Tibial nerve (tissue), 4 donors: ENCODE results near the gene SENP1. TPM values are rescaled to one million over a fixed set of nuclear protein-coding genes. Genes with fewer than 3 reads are reported as not detected.
A peak's percentile ranks its signal among the peaks of the same experiment; 100 is the strongest.

Experiments used
- DNase-seq, 2 donors: peaks; one replicate each; pipeline ENCODE4 v3.0.0-alpha.2; 2019; ENCODE audit warnings: low spot score in 2 of 2
- H3K27ac ChIP-seq, 4 donors: fragments of 200-600 bp; sonication (generic) in 3 of 4; one replicate each; pipeline ENCODE4 v1.5.1; 2017 to 2019; ENCODE audit warnings: mild to moderate bottlenecking in 1 of 4
- H3K27me3 ChIP-seq, 2 donors: fragments of 200-600 bp; sonication (generic) in 1 of 2; one replicate each; pipeline versions ENCODE4 v1.5.1 to v1.6.0; 2017 to 2019
- H3K36me3 ChIP-seq, 3 donors: fragments of 200-600 bp; sonication (generic); one replicate each; pipeline ENCODE4 v1.5.1; 2018 to 2019
- H3K4me1 ChIP-seq, 4 donors: fragments of 200-600 bp; sonication (generic) in 3 of 4; one replicate each; pipeline ENCODE4 v1.5.1; 2017 to 2019
- H3K4me3 ChIP-seq, 4 donors: fragments of 200-600 bp; sonication (generic) in 3 of 4; one replicate each; pipeline ENCODE4 v1.5.1; 2017 to 2019; ENCODE audit warnings: mild to moderate bottlenecking in 1 of 4, moderate library complexity in 1 of 4
- H3K9me3 ChIP-seq, 4 donors: fragments of 200-600 bp; sonication (generic) in 3 of 4; one replicate each; pipeline ENCODE4 v1.5.1; 2017 to 2019
- CTCF ChIP-seq, 5 experiments: fragments of 200-600 bp in 3 of 5; fragments of 450-650 bp in 2 of 5; sonication (generic) in 3 of 5; IDR thresholded peaks; one replicate each; pipeline ENCODE4 v1.5.1; 2016 to 2019; ENCODE audit warnings: antibody characterized with exemption in 5 of 5, mild to moderate bottlenecking in 3 of 5, moderate library complexity in 2 of 5
- EP300 ChIP-seq, 2 donors: sonication (generic); formaldehyde crosslinking; IDR thresholded peaks; one replicate each; pipeline ENCODE4 v1.6.1; 2017; ENCODE audit warnings: antibody characterized with exemption in 2 of 2, mild to moderate bottlenecking in 1 of 2
- POLR2A ChIP-seq, 2 donors: fragments of 450-650 bp; IDR thresholded peaks; one replicate each; pipeline ENCODE4 v1.6.1; 2017; ENCODE audit warnings: antibody characterized with exemption in 2 of 2, mild to moderate bottlenecking in 2 of 2, moderate library complexity in 2 of 2
- whole genome bisulfite sequencing, 2 donors: methylation state at CpG; one replicate each; pipeline ENCODE4 v1.1.5; 2018; 5-methylcytosine and 5-hydroxymethylcytosine counted together
- total RNA-seq, 4 donors: library from RNA; depleted of rRNA; stranded (reverse); fragments of >200 nt; gene quantifications; one replicate each; pipeline ENCODE4 v1.1.0, GENCODE V29; 2016

The SENP1 gene
- total RNA-seq, 4 donors from 2014 or later: 14.7 to 40.0 (median 21.1) TPM

DNA sequence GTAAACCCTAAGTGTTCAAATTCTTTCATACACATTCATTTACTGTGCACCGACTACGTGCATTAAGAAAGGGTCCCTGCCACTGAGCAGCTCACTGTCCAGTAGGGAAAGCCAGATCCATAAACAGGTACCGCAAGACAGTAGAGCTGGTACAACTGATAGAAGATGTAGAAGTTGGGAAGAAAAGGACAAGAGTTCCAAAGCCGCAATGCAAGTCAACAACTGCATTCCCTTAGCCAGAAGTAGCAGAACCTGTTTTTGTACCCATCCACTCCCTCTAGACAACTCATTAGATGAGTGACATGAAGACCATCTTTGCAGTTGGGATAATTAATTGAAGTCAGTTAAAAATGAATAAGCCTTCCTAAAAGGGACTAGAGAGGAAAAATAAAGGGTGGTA, 1.3 kb downstream of the SENP1 start:
- H3K27me3 ChIP-seq: no peaks in the 10 kb centered on the region

DNA sequence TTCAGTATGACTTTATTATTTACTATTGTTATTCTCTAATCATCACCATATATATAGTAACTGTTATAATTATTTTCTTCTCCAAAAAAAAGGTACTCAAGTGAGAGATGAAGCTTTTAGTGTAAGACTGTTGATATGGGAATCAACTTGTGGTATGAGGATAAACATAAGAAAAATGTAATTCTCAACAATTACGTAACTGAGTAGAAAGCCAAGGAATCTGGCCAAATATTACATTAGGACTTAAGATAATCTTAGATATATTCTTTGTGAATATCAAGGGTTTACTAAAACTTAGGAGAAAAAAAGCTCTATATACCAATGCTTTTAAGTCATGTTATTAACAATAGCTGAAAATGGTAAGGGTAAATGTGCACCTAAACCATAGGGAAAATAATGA, 13.3 kb downstream of the SENP1 start:
- no peak for TF ChIP-seq EP300 (IDR thresholded peaks at IDR 0.05)
- TF ChIP-seq CTCF (IDR thresholded peaks at IDR 0.05): no peak
- DNase-seq: no peak
- H3K27me3 ChIP-seq: no peaks in the 10 kb centered on the region
- no peaks in the 10 kb centered on the region for H3K4me1 ChIP-seq
- H3K9me3 ChIP-seq: no peaks in the 10 kb centered on the region
- WGBS, 2 donors: 77% methylated on average over 1 of the region's 1 CpG
- H3K4me3 ChIP-seq: no peak overlapping the region
- H3K36me3 ChIP-seq: peaks cover 0 to 80% (median 7%) of the 10 kb centered on the region in 3 donors
- H3K27ac ChIP-seq: no peak overlapping the region

More for the DNA sequence above, 1.3 kb downstream of the SENP1 start:
- DNase-seq: no peak
- whole genome bisulfite sequencing, 2 donors: 67 to 68% methylated on average over 4 of the region's 4 CpGs
- no peak for TF ChIP-seq CTCF (IDR thresholded peaks at IDR 0.05)
- no peak for TF ChIP-seq EP300 (IDR thresholded peaks at IDR 0.05)
- TF ChIP-seq POLR2A (IDR thresholded peaks at IDR 0.05): no peak
- Histone ChIP-seq H3K4me1 (peaks cover 0 to 41% (median 12%) of the 10 kb centered on the region in 4 donors), H3K9me3 (no peaks in the 10 kb centered on the region), H3K4me3 (peak overlapping the region in 3 of 4 donors; percentile 86 to 99 (median 95)), H3K27ac (no peak overlapping the region), H3K36me3 (peaks cover 0 to 2% (median 0%) of the 10 kb centered on the region in 3 donors)

DNA sequence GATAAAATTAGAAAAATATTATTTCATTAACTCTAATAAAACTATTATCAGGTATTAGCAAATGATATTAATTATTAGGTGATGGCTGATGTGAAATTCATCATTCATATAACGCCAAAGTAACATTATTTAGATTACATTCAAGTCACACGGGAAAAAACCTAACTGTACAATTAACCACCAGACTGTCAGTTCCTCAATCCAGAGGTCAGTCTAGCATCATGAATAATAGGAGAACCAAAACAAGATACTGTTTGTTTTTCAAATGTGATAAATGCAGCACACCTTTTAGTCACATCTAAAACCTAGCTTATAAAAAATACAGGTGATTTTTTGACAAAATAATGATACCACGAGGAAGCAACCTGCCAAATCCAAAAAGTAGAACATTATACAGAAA, 19.6 kb downstream of the SENP1 start:
- 83 to 87% methylated on average over 3 of the region's 3 CpGs for WGBS, 2 donors
- Histone ChIP-seq H3K9me3 (no peaks in the 10 kb centered on the region), H3K4me3 (no peak overlapping the region), H3K36me3 (peaks cover 0 to 80% (median 7%) of the 10 kb centered on the region in 3 donors), H3K27ac (no peak overlapping the region), H3K27me3 (no peaks in the 10 kb centered on the region), H3K4me1 (no peaks in the 10 kb centered on the region)
- no peak for DNase-seq
- TF ChIP-seq EP300 (IDR thresholded peaks at IDR 0.05) (no peak), POLR2A (IDR thresholded peaks at IDR 0.05) (no peak), CTCF (IDR thresholded peaks at IDR 0.05) (no peak)

DNA sequence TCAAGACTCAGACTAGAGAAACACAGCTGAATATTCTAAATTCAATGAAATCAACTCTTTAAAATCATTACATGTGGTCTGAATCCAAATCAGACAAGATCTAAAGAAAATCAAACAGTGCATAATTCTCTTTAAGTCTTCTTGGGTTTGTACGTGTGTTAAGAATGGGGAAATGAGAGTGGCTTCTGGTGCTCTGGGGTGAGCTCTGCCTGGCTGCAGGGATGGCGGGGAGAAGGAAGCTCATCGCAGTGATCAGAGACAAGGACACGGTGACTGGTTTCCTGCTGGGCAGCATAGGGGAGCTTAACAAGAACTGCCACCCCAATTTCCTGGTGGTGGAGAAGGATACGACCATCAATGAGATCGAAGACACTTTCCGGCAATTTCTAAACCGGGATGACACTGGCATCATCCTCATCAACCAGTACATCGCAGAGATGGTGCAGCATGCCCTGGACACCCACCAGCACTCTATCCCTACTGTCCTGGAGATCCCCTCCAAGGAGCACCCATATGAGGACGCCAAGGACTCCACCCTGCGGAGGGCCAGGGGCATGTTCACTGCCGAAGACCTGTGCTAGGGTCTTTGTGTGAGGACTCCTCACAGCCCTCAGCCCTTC, 20.9 kb downstream of the SENP1 start:
- TF ChIP-seq POLR2A (IDR thresholded peaks at IDR 0.05): no peak
- no peak for TF ChIP-seq CTCF (IDR thresholded peaks at IDR 0.05)
- TF ChIP-seq EP300 (IDR thresholded peaks at IDR 0.05): no peak
- no peaks in the 10 kb centered on the region for H3K27me3 ChIP-seq
- no peaks in the 10 kb centered on the region for H3K9me3 ChIP-seq
- H3K4me1 ChIP-seq: no peaks in the 10 kb centered on the region
- DNase-seq: no peak
- no peak overlapping the region for H3K27ac ChIP-seq
- WGBS, 2 donors: 91 to 92% methylated on average over 12 of the region's 12 CpGs
- H3K4me3 ChIP-seq: no peak overlapping the region
- peaks cover 0 to 72% (median 7%) of the 10 kb centered on the region in 3 donors for H3K36me3 ChIP-seq

GRCh38 chr12:48084066-48084465, 21.8 kb downstream of the SENP1 start:
- Histone ChIP-seq H3K36me3 (peaks cover 0 to 65% (median 7%) of the 10 kb centered on the region in 3 donors), H3K9me3 (no peaks in the 10 kb centered on the region), H3K4me3 (no peak overlapping the region), H3K4me1 (no peaks in the 10 kb centered on the region), H3K27ac (no peak overlapping the region), H3K27me3 (no peaks in the 10 kb centered on the region)
- 20 to 30% methylated on average over 1 of the region's 1 CpG for WGBS, 2 donors
- no peak for DNase-seq
- no peak for TF ChIP-seq POLR2A (IDR thresholded peaks at IDR 0.05)
- TF ChIP-seq CTCF (IDR thresholded peaks at IDR 0.05): peak in 2 of 5 experiments; percentile 8 to 54
